ENCODE results near the gene TMEM171. TPM values are rescaled to one million over a fixed set of nuclear protein-coding genes. Genes with fewer than 3 reads are reported as not detected.

TMEM171 gene
- total RNA-seq, 1 donor: 8.0 TPM

GRCh38 chr5:73119451-73120157 lies 771 bp upstream of the TMEM171 start:
- H4K20me1 ChIP-seq (ENCODE audit: insufficient read depth, low read length): no peaks in the 10 kb centered on the region
- H3K27ac ChIP-seq (ENCODE audit: low read depth, low read length): no peak overlapping the region
- H3K36me3 ChIP-seq (ENCODE audit: insufficient read depth, low read length): no peaks in the 10 kb centered on the region
- H3K79me2 ChIP-seq (ENCODE audit: insufficient read depth, low read length): no peaks in the 10 kb centered on the region
- H3K4me2 ChIP-seq (ENCODE audit: insufficient read depth, low read length): peak overlapping the region; percentile 91
- no peak for TF ChIP-seq CTCF (IDR thresholded peaks at IDR 0.05; ENCODE audit: extremely low read depth, low read depth, low read length)
- DNase-seq (ENCODE audit: insufficient read length, low spot score, missing footprints): peak; percentile 76
- H3K27me3 ChIP-seq (ENCODE audit: insufficient read depth, low read length): no peaks in the 10 kb centered on the region
- H3K4me3 ChIP-seq (ENCODE audit: insufficient read depth, low read length): peak overlapping the region; percentile 80
- peaks cover 48% of the 10 kb centered on the region for H3K4me1 ChIP-seq (ENCODE audit: insufficient read depth, low read length)
- H2AFZ ChIP-seq (ENCODE audit: low read length): peak overlapping the region; percentile 9
- no peaks in the 10 kb centered on the region for H3K9me3 ChIP-seq (ENCODE audit: low read depth, low read length)

GRCh38 chr5:73121119-73121463 lies 716 bp downstream of the TMEM171 start:
- Histone ChIP-seq H3K36me3 (ENCODE audit: insufficient read depth, low read length) (no peaks in the 10 kb centered on the region), H3K4me2 (ENCODE audit: insufficient read depth, low read length) (peak overlapping the region; percentile 91), H3K27ac (ENCODE audit: low read depth, low read length) (no peak overlapping the region), H3K9me3 (ENCODE audit: low read depth, low read length) (no peaks in the 10 kb centered on the region), H3K79me2 (ENCODE audit: insufficient read depth, low read length) (no peaks in the 10 kb centered on the region), H3K4me3 (ENCODE audit: insufficient read depth, low read length) (peak overlapping the region; percentile 80), H3K4me1 (ENCODE audit: insufficient read depth, low read length) (peaks cover 33% of the 10 kb centered on the region), H3K27me3 (ENCODE audit: insufficient read depth, low read length) (no peaks in the 10 kb centered on the region), H2AFZ (ENCODE audit: low read length) (peak overlapping the region; percentile 82), H4K20me1 (ENCODE audit: insufficient read depth, low read length) (no peaks in the 10 kb centered on the region)
- peak; percentile 97 for DNase-seq (ENCODE audit: insufficient read length, low spot score, missing footprints)
- no peak for TF ChIP-seq CTCF (IDR thresholded peaks at IDR 0.05; ENCODE audit: extremely low read depth, low read depth, low read length)

GRCh38 chr5:73122875-73123810 lies 2.8 kb downstream of the TMEM171 start:
- TF ChIP-seq CTCF (IDR thresholded peaks at IDR 0.05; ENCODE audit: extremely low read depth, low read depth, low read length): no peak
- H3K4me2 ChIP-seq (ENCODE audit: insufficient read depth, low read length): peak overlapping the region; percentile 1
- H3K79me2 ChIP-seq (ENCODE audit: insufficient read depth, low read length): no peaks in the 10 kb centered on the region
- DNase-seq (ENCODE audit: insufficient read length, low spot score, missing footprints): peak; percentile 95
- H4K20me1 ChIP-seq (ENCODE audit: insufficient read depth, low read length): no peaks in the 10 kb centered on the region
- no peak overlapping the region for H3K4me3 ChIP-seq (ENCODE audit: insufficient read depth, low read length)
- no peaks in the 10 kb centered on the region for H3K36me3 ChIP-seq (ENCODE audit: insufficient read depth, low read length)
- no peak overlapping the region for H2AFZ ChIP-seq (ENCODE audit: low read length)
- peaks cover 24% of the 10 kb centered on the region for H3K4me1 ChIP-seq (ENCODE audit: insufficient read depth, low read length)
- H3K9me3 ChIP-seq (ENCODE audit: low read depth, low read length): no peaks in the 10 kb centered on the region
- no peaks in the 10 kb centered on the region for H3K27me3 ChIP-seq (ENCODE audit: insufficient read depth, low read length)
- no peak overlapping the region for H3K27ac ChIP-seq (ENCODE audit: low read depth, low read length)

- DNase-seq (ENCODE audit: insufficient read length, low spot score, missing footprints): no peak
- H3K36me3 ChIP-seq (ENCODE audit: insufficient read depth, low read length): no peaks in the 10 kb centered on the region
- no peak overlapping the region for H3K27ac ChIP-seq (ENCODE audit: low read depth, low read length)
- H4K20me1 ChIP-seq (ENCODE audit: insufficient read depth, low read length): no peaks in the 10 kb centered on the region
- no peaks in the 10 kb centered on the region for H3K9me3 ChIP-seq (ENCODE audit: low read depth, low read length)
- no peaks in the 10 kb centered on the region for H3K79me2 ChIP-seq (ENCODE audit: insufficient read depth, low read length)
- no peak overlapping the region for H2AFZ ChIP-seq (ENCODE audit: low read length)
- no peak overlapping the region for H3K4me3 ChIP-seq (ENCODE audit: insufficient read depth, low read length)
- H3K4me2 ChIP-seq (ENCODE audit: insufficient read depth, low read length): no peak overlapping the region
- TF ChIP-seq CTCF (IDR thresholded peaks at IDR 0.05; ENCODE audit: extremely low read depth, low read depth, low read length): no peak
- peaks cover 24% of the 10 kb centered on the region for H3K4me1 ChIP-seq (ENCODE audit: insufficient read depth, low read length)
- H3K27me3 ChIP-seq (ENCODE audit: insufficient read depth, low read length): no peaks in the 10 kb centered on the region
Observed at GRCh38 chr5:73125289-73125688, 4.9 kb downstream of the TMEM171 start.

Data from osteoblast (primary cell).